HCT116 (cell line): Measurements from ENCODE around the gene MAML3. TPM values are rescaled to one million over a fixed set of nuclear protein-coding genes. Genes with fewer than 3 reads are reported as not detected.

Experiments
- ATAC-seq: fragments of 200-7000 bp; cut with Tn5 transposase; 2 replicates; pipeline ENCODE4 v1.9.1; 2020; ENCODE audit warnings: mild to moderate bottlenecking, moderate library complexity
- BruUV-seq: library from RNA; stranded (reverse); fragments of 400-500 nt; replicated peaks from 2 replicates; lab custom pipeline; 2021; lab: Mats Ljungman, UMichigan
- CTCF ChIA-PET: fragments of 300-600 bp; sonication (Branson Sonifier 250); formaldehyde crosslinking; loops from one replicate; lab custom pipeline; 2021; ENCODE audit warnings: antibody characterized with exemption; lab: Charles Lee
- POLR2A ChIA-PET: fragments of 300-600, 350-600 bp; sonication (Branson Sonifier 250); formaldehyde crosslinking; loops from one replicate; lab custom pipeline; 2021; ENCODE audit warnings: antibody characterized with exemption; lab: Charles Lee
- RAD21 ChIA-PET, 2 experiments: fragments of 300-600 bp; sonication (Branson Sonifier 250); formaldehyde crosslinking; loops; one replicate each; lab custom pipeline; 2023; ENCODE audit warnings: low total read pairs in 2 of 2; ENCODE audit not compliant: uncharacterized antibody in 2 of 2, unreplicated experiment in 2 of 2, low non-redundant PET in 1 of 2; lab: Charles Lee
- DNase-seq: peaks from one replicate; pipeline ENCODE4 v3.0.0-alpha.2; 2010; ENCODE audit warnings: low read depth, low spot score
- H2AFZ ChIP-seq: fragments of 200-600 bp; shearing (Covaris generic), sonication (generic); 2 replicates; pipeline ENCODE4 v1.6.1; 2017; ENCODE audit warnings: low read depth, mixed run types, mixed read lengths, antibody characterized with exemption, low read length; ENCODE audit not compliant: poor library complexity, severe bottlenecking
- H3K27ac ChIP-seq: 2 replicates; pipeline ENCODE4 v1.5.1; 2012; ENCODE audit warnings: low read depth, low read length
- H3K27me3 ChIP-seq: fragments of 200-600 bp; sonication (generic); 2 replicates; pipeline ENCODE4 v1.6.1; 2016; ENCODE audit warnings: mixed run types, low read length, mixed read lengths; ENCODE audit not compliant: insufficient read depth
- H3K36me3 ChIP-seq, 2 experiments: fragments of 200-500 bp in 1 of 2; fragments of 200-600 bp in 1 of 2; sonication (Bioruptor generic) in 1 of 2; sonication (generic) in 1 of 2; 2 replicates each; pipeline versions ENCODE4 v1.5.1 to v1.6.1; 2014 to 2016; ENCODE audit warnings: low read length in 2 of 2, inconsistent platforms in 1 of 2, mixed read lengths in 1 of 2, mixed run types in 1 of 2; ENCODE audit not compliant: insufficient read depth in 2 of 2, control insufficient read depth in 1 of 2
- H3K4me1 ChIP-seq, 2 experiments: fragments of 200-600 bp in 1 of 2; sonication (generic) in 1 of 2; 2 replicates each; pipeline versions ENCODE4 v1.5.1 to v1.6.1; 2012 to 2017; ENCODE audit warnings: low read length in 2 of 2, inconsistent platforms in 1 of 2, mild to moderate bottlenecking in 1 of 2, mixed read lengths in 1 of 2, mixed run types in 1 of 2, moderate library complexity in 1 of 2; ENCODE audit not compliant: insufficient read depth in 2 of 2, control insufficient read depth in 1 of 2
- H3K4me2 ChIP-seq: fragments of 200-600 bp; sonication (generic); 2 replicates; pipeline ENCODE4 v1.6.1; 2017; ENCODE audit warnings: mixed run types, low read length, mixed read lengths
- H3K4me3 ChIP-seq, 2 experiments: fragments of 200-600 bp in 1 of 2; sonication (generic) in 1 of 2; replicated peaks in 1 of 2; 2 replicates each; pipeline ENCODE4 v1.5.1; 2011 to 2016; ENCODE audit warnings: low read length in 2 of 2, control low read depth in 1 of 2, low read depth in 1 of 2, mild to moderate bottlenecking in 1 of 2, mixed read lengths in 1 of 2, mixed run types in 1 of 2
- H3K79me2 ChIP-seq: fragments of 200-600 bp; sonication (generic); 2 replicates; pipeline ENCODE4 v1.6.1; 2017; ENCODE audit warnings: mild to moderate bottlenecking, mixed run types, low read length, moderate library complexity, mixed read lengths; ENCODE audit not compliant: insufficient read depth
- H3K9ac ChIP-seq: fragments of 200-600 bp; sonication (generic); 2 replicates; pipeline ENCODE4 v1.6.1; 2016; ENCODE audit warnings: low read length, mixed read lengths
- H3K9me2 ChIP-seq: fragments of 200-600 bp; sonication (generic), shearing (Covaris generic); 2 replicates; pipeline ENCODE4 v1.6.1; 2017; ENCODE audit warnings: mixed run types, mild to moderate bottlenecking, moderate library complexity; ENCODE audit not compliant: insufficient read depth
- H3K9me3 ChIP-seq, 2 experiments: fragments of 200-500 bp in 1 of 2; fragments of 200-600 bp in 1 of 2; sonication (Bioruptor generic) in 1 of 2; sonication (generic) in 1 of 2; 2 replicates each; pipeline ENCODE4 v1.6.1; 2014 to 2017; ENCODE audit warnings: low read length in 2 of 2, mixed read lengths in 2 of 2, inconsistent platforms in 1 of 2, low read depth in 1 of 2, mild to moderate bottlenecking in 1 of 2, mixed run types in 1 of 2, moderate library complexity in 1 of 2; ENCODE audit not compliant: control insufficient read depth in 1 of 2, insufficient read depth in 1 of 2
- H4K20me1 ChIP-seq: fragments of 200-600 bp; sonication (generic), shearing (Covaris generic); 2 replicates; pipeline ENCODE4 v1.6.1; 2017; ENCODE audit warnings: mixed run types, mild to moderate bottlenecking, moderate library complexity; ENCODE audit not compliant: insufficient read depth
- ATF3 ChIP-seq: IDR thresholded peaks from 2 replicates; pipeline ENCODE4 v1.6.1; 2012
- CEBPB ChIP-seq: IDR thresholded peaks from 2 replicates; pipeline ENCODE4 v1.6.1; 2012; ENCODE audit warnings: low read depth
- CTCF ChIP-seq, 3 experiments: fragments of 200-600 bp in 1 of 3; sonication (generic) in 1 of 3; IDR thresholded peaks in 2 of 3; conservative IDR thresholded peaks in 1 of 3; 2 replicates each; pipeline ENCODE4 v1.5.1; 2012 to 2017; ENCODE audit warnings: low read depth in 2 of 3, low read length in 2 of 3, antibody characterized with exemption in 1 of 3, borderline replicate concordance in 1 of 3, control low read depth in 1 of 3, mild to moderate bottlenecking in 1 of 3, mixed read lengths in 1 of 3, mixed run types in 1 of 3, moderate library complexity in 1 of 3; ENCODE audit not compliant: insufficient read depth in 1 of 3
- ELF1 ChIP-seq: IDR thresholded peaks from 2 replicates; pipeline ENCODE4 v1.6.1; 2012; ENCODE audit warnings: low read depth, borderline replicate concordance
- EZH2phosphoT487 ChIP-seq: fragments of 200-600 bp; IDR thresholded peaks from 2 replicates; pipeline ENCODE4 v1.6.1; 2018; ENCODE audit warnings: antibody characterized with exemption, borderline replicate concordance
- FOSL1 ChIP-seq: IDR thresholded peaks from 2 replicates; pipeline ENCODE4 v1.6.1; 2012; ENCODE audit warnings: low read depth
- MAX ChIP-seq: IDR thresholded peaks from 2 replicates; pipeline ENCODE4 v1.6.1; 2012
- POLR2A ChIP-seq: IDR thresholded peaks from 2 replicates; pipeline ENCODE4 v1.7.0; 2011; ENCODE audit warnings: borderline replicate concordance; ENCODE audit not compliant: insufficient read depth, insufficient read length; ENCODE audit errors: extremely low read depth
- RAD21 ChIP-seq: IDR thresholded peaks from 2 replicates; pipeline ENCODE4 v1.6.1; 2012; ENCODE audit warnings: low read depth, mild to moderate bottlenecking
- REST ChIP-seq: IDR thresholded peaks from 2 replicates; pipeline ENCODE4 v1.6.1; 2012; ENCODE audit warnings: low read depth
- SIN3A ChIP-seq: IDR thresholded peaks from 2 replicates; pipeline ENCODE4 v1.6.1; 2012; ENCODE audit warnings: low read depth
- SP1 ChIP-seq: IDR thresholded peaks from 2 replicates; pipeline ENCODE4 v1.6.1; 2012; ENCODE audit warnings: low read depth
- SRF ChIP-seq: IDR thresholded peaks from 2 replicates; pipeline ENCODE4 v1.6.1; 2012; ENCODE audit warnings: low read depth
- ZNF274 ChIP-seq: fragments of 200-500 bp; sonication (Bioruptor generic); IDR thresholded peaks from 2 replicates; pipeline ENCODE4 v1.6.1; 2014; ENCODE audit warnings: mild to moderate bottlenecking, low read depth, low read length, inconsistent platforms
- intact Hi-C: fragments of 100-400 bp; cut with micrococcal nuclease; formaldehyde crosslinking; loops from 2 replicates; pipeline ENCODE4 v1.10.0; 2022
- total RNA-seq: library from RNA; stranded (reverse); gene quantifications from one replicate; pipeline ENCODE4 v1.2.1, GENCODE V29; 2021; ENCODE audit not compliant: unreplicated experiment

Gene MAML3
- total RNA-seq, 1 experiment from 2014 or later, result 3.1 TPM

- ChIA-PET CTCF (no interaction called here), POLR2A (no interaction called here), RAD21 (no interaction called here)
- Histone ChIP-seq H3K27me3 (no peaks in the 10 kb centered on the region), H3K36me3 (no peaks in the 10 kb centered on the region), H3K9ac (no peak overlapping the region), H4K20me1 (no peaks in the 10 kb centered on the region), H3K9me2 (no peaks in the 10 kb centered on the region), H3K4me1 (peaks cover 0 to 5% of the 10 kb centered on the region in 2 experiments; a peak in 2 of 4 replicates), H3K9me3 (no peaks in the 10 kb centered on the region), H3K79me2 (no peaks in the 10 kb centered on the region), H3K4me2 (no peak overlapping the region), H2AFZ (no peak overlapping the region), H3K27ac (no peak overlapping the region), H3K4me3 (no peak overlapping the region)
- BruUV-seq, result no TSS peak
- DNase-seq (no peak), ATAC-seq (no peak)
- TF ChIP-seq SIN3A (no peak), POLR2A (no peak), ZNF274 (no peak), ELF1 (no peak), RAD21 (no peak), CEBPB (no peak)
- intact Hi-C loops, result no loop called here
Measured at GRCh38 chr4:140121646-140122045, 32.3 kb downstream of the MAML3 start.

- H3K9me2 ChIP-seq, result no peaks in the 10 kb centered on the region
- H3K27me3 ChIP-seq, result no peaks in the 10 kb centered on the region
- H3K9me3 ChIP-seq, result no peaks in the 10 kb centered on the region
- H3K79me2 ChIP-seq, result no peaks in the 10 kb centered on the region
- intact Hi-C loops, result no loop called here
- no peaks in the 10 kb centered on the region for H4K20me1 ChIP-seq
- RAD21 ChIA-PET, result no interaction called here
- no peak overlapping the region for H3K9ac ChIP-seq
- TF ChIP-seq SP1 (no peak), FOSL1 (no peak), ZNF274 (no peak), SIN3A (no peak), REST (no peak), SRF (no peak), MAX (no peak), ELF1 (no peak), POLR2A (no peak), CTCF (IDR thresholded peaks at IDR 0.05 in 2 of 3, conservative IDR thresholded peaks at IDR 0.05 in 1 of 3; ENCODE audit: borderline replicate concordance in 1 of 3, insufficient read depth in 1 of 3, low read depth in 2 of 3, low read length in 2 of 3) (no peak), ATF3 (no peak), EZH2phosphoT487 (no peak)
- TF ChIP-seq, all 23 proteins: peak for 0
- POLR2A ChIA-PET, result no interaction called here
- H3K4me3 ChIP-seq, result no peak overlapping the region
- no peak for ATAC-seq
- CTCF ChIA-PET, result no interaction called here
- H2AFZ ChIP-seq, result no peak overlapping the region
- peaks cover 0 to 12% of the 10 kb centered on the region in 2 experiments; a peak in 2 of 4 replicates for H3K4me1 ChIP-seq
- no peak overlapping the region for H3K27ac ChIP-seq
- BruUV-seq, result no TSS peak
- no peaks in the 10 kb centered on the region for H3K36me3 ChIP-seq
- H3K4me2 ChIP-seq, result no peak overlapping the region
- no peak for DNase-seq
Measured at GRCh38 chr4:140118931-140119640, 34.9 kb downstream of the MAML3 start.
